Stomach (tissue), 9 donors: ENCODE measurements around the gene OR7C1. TPM values are rescaled to one million over a fixed set of nuclear protein-coding genes. Genes with fewer than 3 reads are reported as not detected.

ENCODE experiments used
- DNase-seq, 2 donors: peaks; one replicate each; pipeline versions ENCODE4 v3.0.0 to v3.0.0-alpha.2; 2013 to 2019
- H3K27ac ChIP-seq, 5 donors: fragments of 200-600 bp in 4 of 5; sonication (generic) in 4 of 5; one replicate each; pipeline ENCODE4 v1.5.1; 2013 to 2019; ENCODE audit warnings: mild to moderate bottlenecking in 1 of 5, moderate library complexity in 1 of 5
- H3K27me3 ChIP-seq, 3 donors: fragments of 200-600 bp; sonication (generic); one replicate each; pipeline ENCODE4 v1.5.1; 2017 to 2019; ENCODE audit warnings: mixed run types in 1 of 3
- H3K36me3 ChIP-seq, 4 donors: fragments of 200-600 bp; sonication (generic); 1 replicate in 3 of 4; 2 replicates in 1 of 4; pipeline ENCODE4 v1.5.1; 2016 to 2019
- H3K4me1 ChIP-seq, 4 donors: fragments of 200-600 bp; sonication (generic); one replicate each; pipeline ENCODE4 v1.5.1; 2016 to 2019
- H3K4me3 ChIP-seq, 4 donors: fragments of 200-600 bp; sonication (generic) in 3 of 4; one replicate each; pipeline ENCODE4 v1.5.1; 2016 to 2019; ENCODE audit warnings: mild to moderate bottlenecking in 1 of 4
- H3K9me3 ChIP-seq, 4 donors: fragments of 200-600 bp; sonication (generic); one replicate each; pipeline ENCODE4 v1.5.1; 2016 to 2019
- EP300 ChIP-seq: sonication (generic); formaldehyde crosslinking; IDR thresholded peaks from one replicate; pipeline ENCODE4 v1.6.1; 2017; ENCODE audit warnings: antibody characterized with exemption
- POLR2A ChIP-seq, 4 donors: fragments of 450-650 bp; IDR thresholded peaks; one replicate each; pipeline ENCODE4 v1.6.1; 2016; ENCODE audit warnings: antibody characterized with exemption in 4 of 4, control low read depth in 2 of 4, mild to moderate bottlenecking in 1 of 4, moderate library complexity in 1 of 4
- POLR2AphosphoS5 ChIP-seq, 3 donors: sonication (generic); formaldehyde crosslinking; IDR thresholded peaks; one replicate each; pipeline ENCODE4 v1.6.1; 2016; ENCODE audit warnings: antibody characterized with exemption in 3 of 3
- WGBS, 5 donors: extraction: QIAGEN DNeasy Blood & Tissue Kit in 3 of 5; methylation state at CpG; one replicate each; pipeline versions ENCODE4 v1.1.5 to v1.1.7; 2013 to 2018; 5-methylcytosine and 5-hydroxymethylcytosine counted together
- intact Hi-C: fragments of 100-400 bp; cut with DNase I; formaldehyde crosslinking; loops from one replicate; pipeline ENCODE4 v1.15.1; 2023; ENCODE audit warnings: low total_unique reads
- polyA plus RNA-seq, 3 donors: library from polyadenylated mRNA; stranded (reverse); fragments of 200-250 nt; gene quantifications; one replicate each; pipeline ENCODE4 v1.2.3, GENCODE V29; 2013
- total RNA-seq, 5 donors: library from RNA; depleted of rRNA; stranded (reverse); fragments of >200 nt; gene quantifications; one replicate each; pipeline versions ENCODE4 v1.1.0 to v1.2.3, GENCODE V29; 2014 to 2016
- TF ChIP-seq, protein P1 (sequence below), 7 experiments: fragments of 450-650 bp in 4 of 7; fragments of 200-600 bp in 3 of 7; sonication (generic) in 3 of 7; IDR thresholded peaks; one replicate each; pipeline ENCODE4 v1.5.1; 2016 to 2019; ENCODE audit warnings: antibody characterized with exemption in 7 of 7, control low read depth in 2 of 7, mild to moderate bottlenecking in 1 of 7
- donor health status: healthy with polysubstance abuse.
- donor health status: Bipolar disorder and iron deficiency.
- donor health status: healthy.

Gene OR7C1
- total and polyA plus RNA-seq, 8 donors, result not detected

DNA sequence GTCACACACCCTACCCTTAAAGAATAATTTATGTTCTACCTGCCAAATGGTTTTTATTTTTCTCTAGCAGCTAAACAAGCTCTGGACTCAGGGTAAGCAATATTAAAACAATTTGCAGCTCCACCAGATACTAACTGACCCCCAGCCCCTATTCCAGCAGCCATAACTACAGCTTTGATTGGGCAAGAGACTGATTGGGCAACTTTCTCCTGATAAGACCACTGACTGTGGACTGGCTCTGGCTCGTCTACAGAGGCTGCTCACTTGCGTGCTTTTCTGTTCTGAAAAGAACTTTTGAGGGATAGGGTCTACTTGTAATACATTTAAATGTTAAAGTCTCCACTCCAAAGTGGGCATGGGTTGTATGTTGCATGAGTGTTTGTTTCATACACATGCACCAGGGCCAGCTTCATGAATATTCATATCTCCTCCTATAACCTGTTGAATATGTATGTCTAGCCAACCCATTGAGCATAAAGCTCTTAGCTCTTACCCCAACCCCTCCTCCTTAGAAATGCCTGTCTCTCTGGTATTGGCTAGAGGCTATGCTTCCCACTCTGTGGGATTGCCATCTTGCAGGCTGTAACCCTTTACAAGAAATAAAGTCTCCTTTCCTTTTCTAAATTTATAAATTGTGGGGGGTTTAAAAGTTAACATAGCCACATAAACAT, 19.9 kb downstream of the OR7C1 start:
- H3K36me3 ChIP-seq, result no peaks in the 10 kb centered on the region
- no peaks in the 10 kb centered on the region for H3K9me3 ChIP-seq
- TF ChIP-seq, protein P1, sequence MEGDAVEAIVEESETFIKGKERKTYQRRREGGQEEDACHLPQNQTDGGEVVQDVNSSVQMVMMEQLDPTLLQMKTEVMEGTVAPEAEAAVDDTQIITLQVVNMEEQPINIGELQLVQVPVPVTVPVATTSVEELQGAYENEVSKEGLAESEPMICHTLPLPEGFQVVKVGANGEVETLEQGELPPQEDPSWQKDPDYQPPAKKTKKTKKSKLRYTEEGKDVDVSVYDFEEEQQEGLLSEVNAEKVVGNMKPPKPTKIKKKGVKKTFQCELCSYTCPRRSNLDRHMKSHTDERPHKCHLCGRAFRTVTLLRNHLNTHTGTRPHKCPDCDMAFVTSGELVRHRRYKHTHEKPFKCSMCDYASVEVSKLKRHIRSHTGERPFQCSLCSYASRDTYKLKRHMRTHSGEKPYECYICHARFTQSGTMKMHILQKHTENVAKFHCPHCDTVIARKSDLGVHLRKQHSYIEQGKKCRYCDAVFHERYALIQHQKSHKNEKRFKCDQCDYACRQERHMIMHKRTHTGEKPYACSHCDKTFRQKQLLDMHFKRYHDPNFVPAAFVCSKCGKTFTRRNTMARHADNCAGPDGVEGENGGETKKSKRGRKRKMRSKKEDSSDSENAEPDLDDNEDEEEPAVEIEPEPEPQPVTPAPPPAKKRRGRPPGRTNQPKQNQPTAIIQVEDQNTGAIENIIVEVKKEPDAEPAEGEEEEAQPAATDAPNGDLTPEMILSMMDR (IDR thresholded peaks at IDR 0.05), result no peak
- TF ChIP-seq EP300 (no peak), POLR2A (IDR thresholded peaks at IDR 0.05) (no peak), POLR2AphosphoS5 (IDR thresholded peaks at IDR 0.05) (no peak)
- H3K4me3 ChIP-seq, result no peak overlapping the region
- H3K4me1 ChIP-seq, result no peaks in the 10 kb centered on the region
- intact Hi-C loops, result no loop called here
- no peak overlapping the region for H3K27ac ChIP-seq
- H3K27me3 ChIP-seq, result no peaks in the 10 kb centered on the region
- 50 to 67% (median 56%) methylated on average over 2 of the region's 2 CpGs for WGBS, 5 donors
- no peak for DNase-seq

DNA sequence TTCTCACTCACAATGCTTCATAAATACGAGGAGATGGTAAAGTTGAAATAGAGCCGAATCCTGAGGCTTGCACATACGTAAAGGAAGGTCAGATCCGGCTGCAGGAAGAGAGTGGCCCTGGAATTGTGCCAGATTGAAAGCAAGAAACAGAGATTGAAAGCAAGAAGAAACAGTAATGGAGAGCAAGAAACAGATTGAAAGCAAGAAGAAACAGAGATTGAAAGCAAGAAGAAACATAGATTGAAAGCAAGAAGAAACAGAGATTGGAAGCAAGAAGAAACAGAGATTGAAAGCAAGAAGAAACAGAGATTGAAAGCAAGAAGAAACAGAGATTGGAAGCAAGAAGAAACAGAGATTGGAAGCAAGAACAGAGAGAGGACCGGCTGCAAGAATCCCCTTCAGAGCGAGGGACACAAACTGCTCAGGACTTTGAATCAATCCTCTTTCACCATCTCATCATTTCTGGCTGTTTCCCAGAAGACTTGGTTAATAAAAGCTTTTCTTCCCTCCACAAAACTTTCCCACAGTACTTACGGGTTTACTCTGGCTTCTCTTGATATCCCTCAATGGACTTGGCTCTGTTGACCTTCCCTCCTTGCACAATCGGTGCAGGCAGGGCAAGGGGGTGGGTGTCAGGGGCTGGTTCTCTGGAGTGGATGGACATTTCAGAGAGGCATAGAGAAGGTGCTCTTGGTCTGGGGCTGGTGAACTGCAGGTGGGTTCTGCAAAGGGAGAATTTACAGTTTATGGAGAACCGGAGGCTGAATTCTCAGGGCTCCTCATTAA, 25.5 kb downstream of the OR7C1 start:
- intact Hi-C loops, result no loop called here
- TF ChIP-seq POLR2AphosphoS5 (IDR thresholded peaks at IDR 0.05), result no peak
- no peak for TF ChIP-seq POLR2A (IDR thresholded peaks at IDR 0.05)
- TF ChIP-seq, protein P1 (IDR thresholded peaks at IDR 0.05), result no peak
- TF ChIP-seq EP300, result no peak
- Histone ChIP-seq H3K4me1 (peaks cover 0 to 3% (median 0%) of the 10 kb centered on the region in 4 donors), H3K4me3 (no peak overlapping the region), H3K27me3 (no peaks in the 10 kb centered on the region), H3K36me3 (no peaks in the 10 kb centered on the region), H3K9me3 (peaks cover 0 to 4% (median 0%) of the 10 kb centered on the region in 4 donors), H3K27ac (no peak overlapping the region)
- no peak for DNase-seq
- WGBS, 5 donors, result 46 to 58% (median 56%) methylated on average over 9 of the region's 9 CpGs

DNA sequence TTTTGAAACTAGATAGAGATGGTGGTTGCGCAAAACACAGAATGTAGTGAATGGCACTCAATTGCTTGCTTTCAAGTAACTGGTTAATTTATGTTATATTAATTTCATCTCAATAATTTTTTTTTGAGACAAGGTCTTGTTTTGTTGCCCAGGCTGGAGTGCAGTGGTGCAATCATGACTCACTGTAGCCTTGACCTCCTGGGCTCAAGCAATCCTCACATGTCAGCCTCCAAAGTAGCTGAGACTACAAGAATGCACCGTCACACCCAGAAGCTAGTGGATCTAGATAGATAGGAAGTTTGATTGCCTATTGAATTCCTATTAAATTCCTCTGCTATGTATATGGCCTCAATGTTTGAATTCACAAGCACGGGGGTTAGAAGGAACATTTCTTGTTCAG, 30.2 kb downstream of the OR7C1 start:
- no peak for DNase-seq
- TF ChIP-seq EP300, result no peak
- TF ChIP-seq POLR2A (IDR thresholded peaks at IDR 0.05), result no peak
- TF ChIP-seq, protein P1 (IDR thresholded peaks at IDR 0.05), result no peak
- no peak for TF ChIP-seq POLR2AphosphoS5 (IDR thresholded peaks at IDR 0.05)

DNA sequence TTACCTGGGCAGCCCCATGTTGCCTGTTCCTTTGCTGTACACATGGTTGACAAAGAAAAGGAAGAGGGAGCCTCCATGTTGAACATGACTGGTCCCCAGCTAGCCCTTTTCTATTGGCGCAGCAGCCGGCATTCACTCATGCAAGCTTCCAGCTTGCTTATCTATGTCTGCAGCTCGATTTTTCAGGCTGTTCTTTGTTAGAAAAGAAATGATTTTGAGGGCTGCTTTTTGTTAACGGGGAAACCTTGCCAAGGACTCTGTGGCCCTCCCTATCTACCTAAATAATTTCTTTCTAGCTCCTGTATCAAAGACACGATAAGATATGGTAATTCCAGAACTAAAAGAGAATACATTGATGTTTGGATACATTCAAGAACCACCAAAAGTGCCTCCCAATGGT, 36.2 kb downstream of the OR7C1 start:
- no peak for DNase-seq
- no peaks in the 10 kb centered on the region for H3K9me3 ChIP-seq
- H3K27me3 ChIP-seq, result peaks cover 0 to 13% (median 0%) of the 10 kb centered on the region in 3 donors
- no peak overlapping the region for H3K27ac ChIP-seq
- H3K4me1 ChIP-seq, result no peaks in the 10 kb centered on the region
- no peak overlapping the region for H3K4me3 ChIP-seq
- TF ChIP-seq EP300, result no peak
- TF ChIP-seq, protein P1 (IDR thresholded peaks at IDR 0.05), result no peak
- TF ChIP-seq POLR2A (IDR thresholded peaks at IDR 0.05), result no peak
- no peak for TF ChIP-seq POLR2AphosphoS5 (IDR thresholded peaks at IDR 0.05)
- intact Hi-C loops, result no loop called here
- 43 to 63% (median 56%) methylated on average over 5 of the region's 5 CpGs for WGBS, 5 donors
- H3K36me3 ChIP-seq, result no peaks in the 10 kb centered on the region

More for the DNA sequence above, 30.2 kb downstream of the OR7C1 start:
- Histone ChIP-seq H3K27ac (no peak overlapping the region), H3K27me3 (no peaks in the 10 kb centered on the region), H3K4me3 (no peak overlapping the region), H3K4me1 (peaks cover 0 to 3% (median 0%) of the 10 kb centered on the region in 4 donors), H3K9me3 (peaks cover 0 to 4% (median 0%) of the 10 kb centered on the region in 4 donors), H3K36me3 (no peaks in the 10 kb centered on the region)
- intact Hi-C loops, result no loop called here
- WGBS, 5 donors, result 83 to 88% (median 86%) methylated on average over 3 of the region's 3 CpGs
